GM19395 (cell line): ENCODE results near the gene CBY3.
"Not testable (repeated sequence)": the region's sequence is repeated elsewhere in the genome, so short reads cannot be mapped to it uniquely, and the experiment has no call there.

ENCODE experiments used
- ATAC-seq: cut with Tn5 transposase; IDR thresholded peaks from one replicate; pipeline ENCODE4 v1.9.1; 2021; ENCODE audit warnings: mild to moderate bottlenecking, moderate library complexity; ENCODE audit not compliant: unreplicated experiment

The CBY3 gene

DNA sequence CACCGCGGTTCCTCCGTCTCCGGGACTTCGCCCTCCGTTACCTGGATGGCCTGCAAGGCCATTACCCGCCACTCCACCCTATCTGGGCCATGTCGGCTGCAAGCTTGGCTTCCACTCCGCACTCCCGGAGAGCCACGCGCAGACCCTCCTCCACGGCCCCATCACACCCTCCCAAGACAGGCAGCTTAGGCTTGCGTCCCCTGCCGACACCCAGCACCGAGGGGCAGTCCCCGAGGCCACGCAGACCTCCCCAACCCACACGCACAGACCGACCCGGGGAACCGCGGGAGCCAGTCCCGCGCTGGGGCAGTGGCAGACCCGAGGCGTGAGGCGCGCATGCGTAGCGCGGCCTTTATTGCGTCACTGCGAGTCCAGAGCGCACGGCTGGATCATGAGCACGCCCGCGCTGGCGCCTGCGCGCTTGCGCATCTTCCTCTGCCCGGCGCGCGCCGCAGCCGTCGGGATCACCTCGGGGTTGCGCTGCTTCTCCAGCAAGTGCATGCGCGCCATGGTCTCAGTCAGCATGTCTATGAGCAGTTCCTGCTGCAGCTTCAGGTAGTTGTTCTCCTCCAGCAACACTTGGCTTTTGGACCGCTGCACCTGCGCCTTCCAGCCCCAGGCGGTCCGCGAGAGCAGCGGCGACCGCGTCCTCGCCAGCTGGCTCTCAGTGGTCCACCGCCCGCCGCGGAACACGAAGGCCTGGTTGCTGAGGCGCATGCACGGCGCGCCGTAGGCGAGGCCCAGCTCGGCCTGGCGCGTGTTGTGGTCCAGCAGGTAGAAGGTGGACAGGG is 2.4 kb downstream of the CBY3 start:
- ATAC-seq: peak; percentile 92

DNA sequence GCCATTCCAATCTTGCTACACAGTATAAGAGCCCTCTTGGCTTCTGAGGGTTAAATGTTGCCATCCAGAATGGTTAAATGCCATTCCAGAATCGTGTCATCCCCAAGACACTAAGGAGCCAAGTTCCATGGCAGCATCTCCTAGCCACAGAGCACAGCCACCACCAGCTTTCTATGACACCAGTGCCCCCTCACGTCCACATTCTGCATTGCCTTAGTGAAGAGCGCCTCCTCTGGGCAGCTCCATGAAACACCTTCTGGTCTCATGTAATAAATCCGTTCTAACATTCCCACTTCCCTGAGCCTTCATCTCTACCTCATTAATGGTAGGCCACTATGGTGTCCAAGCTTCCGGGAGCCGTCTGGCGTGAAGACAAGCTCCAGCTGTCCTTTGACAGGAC is 12.4 kb downstream of the CBY3 start:
- no peak for ATAC-seq

DNA sequence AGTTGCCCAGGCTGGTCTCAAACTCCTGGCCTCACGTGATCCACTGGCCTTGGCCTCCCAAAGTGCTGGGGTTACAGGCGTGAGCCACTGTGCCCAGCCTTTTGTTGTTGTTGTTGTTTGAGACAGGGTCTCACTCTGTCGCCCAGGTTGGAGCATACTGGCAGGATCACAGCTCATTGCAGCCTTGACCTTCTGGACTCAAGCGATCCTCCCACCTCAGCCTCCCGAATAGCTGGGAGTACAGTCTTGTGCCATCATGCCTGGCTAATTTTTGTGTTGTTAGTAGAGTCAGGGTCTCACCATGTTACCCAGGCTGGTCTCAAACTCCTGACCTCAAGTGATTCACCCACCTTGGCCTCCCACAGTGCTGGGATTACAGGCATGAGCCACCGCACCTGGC is 19.2 kb downstream of the CBY3 start:
- ATAC-seq: not testable (repeated sequence)

DNA sequence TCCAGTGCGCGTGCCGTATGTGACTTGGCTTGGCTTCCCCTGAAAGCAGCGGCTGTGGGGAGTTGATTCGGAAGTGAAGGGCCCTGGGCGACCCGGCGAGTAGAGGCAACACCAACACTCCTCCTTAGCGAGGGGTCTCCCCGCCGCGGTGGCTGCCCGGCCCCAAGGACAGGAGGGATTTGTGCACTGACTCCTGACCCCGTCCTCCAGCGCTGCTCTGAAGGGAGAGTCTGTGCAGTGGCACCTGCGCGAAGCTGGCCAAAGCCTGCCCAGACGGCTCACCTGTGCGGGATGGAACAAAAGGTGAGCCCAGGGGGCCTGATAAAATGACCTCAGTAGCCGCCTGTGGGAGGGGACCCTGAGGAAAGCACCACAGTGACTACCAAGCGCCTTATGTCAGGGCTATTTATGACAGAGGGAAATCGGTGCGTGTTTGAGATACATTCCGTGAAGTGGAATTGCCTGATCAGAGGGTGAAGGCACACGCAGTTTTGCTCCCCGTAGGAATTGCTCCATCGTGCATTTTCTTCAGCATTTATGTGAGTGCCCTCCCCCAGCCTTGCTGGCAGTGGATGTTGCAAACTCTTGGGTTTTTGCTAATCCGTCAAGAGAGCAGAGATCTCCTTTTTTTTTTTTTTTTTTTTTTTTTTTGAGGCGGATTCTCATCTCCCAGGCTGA is 22.5 kb downstream of the CBY3 start:
- peak; percentile 74 for ATAC-seq

DNA sequence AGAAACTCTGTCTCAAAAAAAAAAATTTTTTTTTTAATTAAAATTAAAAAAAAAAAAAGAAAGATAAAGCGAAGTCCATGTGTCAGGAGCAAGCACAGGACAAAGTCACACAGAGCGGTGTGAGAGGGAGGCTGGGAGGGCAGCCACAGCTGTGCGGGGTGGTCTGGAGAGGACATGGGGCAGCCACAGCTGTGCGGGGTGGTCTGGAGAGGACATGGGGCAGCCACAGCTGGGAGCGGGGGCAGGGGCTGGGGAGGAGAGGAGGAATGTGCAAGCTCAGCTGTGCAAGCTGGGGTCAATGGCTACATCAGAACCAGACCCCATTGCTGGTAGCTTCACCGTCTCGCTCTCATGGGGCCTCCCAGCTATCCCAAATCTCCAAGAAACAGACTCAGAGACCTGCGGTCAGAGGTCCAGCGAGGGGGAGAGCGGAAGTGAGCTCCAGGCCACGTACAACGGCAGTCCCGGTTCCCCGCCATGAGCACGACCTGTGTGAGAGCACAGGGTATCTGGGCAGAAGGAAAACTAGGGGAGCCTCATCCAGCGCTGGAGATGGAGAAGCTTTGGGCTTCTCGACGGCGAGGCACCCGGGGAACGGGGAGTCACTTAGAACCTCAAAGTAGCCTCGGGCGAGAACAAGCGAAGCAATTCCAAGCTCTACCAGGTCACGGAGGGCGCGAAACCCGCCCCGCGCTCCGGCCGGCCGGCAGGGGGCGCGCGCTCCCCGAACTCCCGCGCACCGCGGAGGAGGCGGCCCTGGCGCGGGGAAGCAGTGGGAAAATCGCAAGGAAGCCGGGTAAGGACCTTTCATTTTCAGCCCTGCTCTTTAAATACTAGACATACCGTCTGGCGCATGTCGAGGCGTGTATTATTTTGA is 23.3 kb downstream of the CBY3 start:
- peak; percentile 92 for ATAC-seq

DNA sequence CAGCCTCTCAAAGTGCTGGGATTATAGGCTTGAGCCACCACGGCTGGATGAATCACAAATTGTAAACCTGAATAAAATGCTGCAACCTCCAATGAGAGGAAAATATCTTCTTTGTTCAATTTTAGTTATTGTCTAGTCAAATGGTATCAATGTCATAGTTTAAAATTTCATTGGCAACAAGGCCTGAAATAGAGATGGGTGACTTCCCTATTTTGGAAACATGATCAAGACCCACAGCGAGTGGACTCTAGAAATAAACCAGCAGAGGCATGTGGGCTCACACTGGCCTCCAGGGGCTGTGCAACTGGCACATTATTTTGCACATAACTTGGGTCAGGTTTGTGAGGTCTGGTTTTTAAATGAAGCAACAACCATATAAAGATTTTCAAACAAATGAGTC is 27.7 kb downstream of the CBY3 start:
- not testable (repeated sequence) for ATAC-seq

DNA sequence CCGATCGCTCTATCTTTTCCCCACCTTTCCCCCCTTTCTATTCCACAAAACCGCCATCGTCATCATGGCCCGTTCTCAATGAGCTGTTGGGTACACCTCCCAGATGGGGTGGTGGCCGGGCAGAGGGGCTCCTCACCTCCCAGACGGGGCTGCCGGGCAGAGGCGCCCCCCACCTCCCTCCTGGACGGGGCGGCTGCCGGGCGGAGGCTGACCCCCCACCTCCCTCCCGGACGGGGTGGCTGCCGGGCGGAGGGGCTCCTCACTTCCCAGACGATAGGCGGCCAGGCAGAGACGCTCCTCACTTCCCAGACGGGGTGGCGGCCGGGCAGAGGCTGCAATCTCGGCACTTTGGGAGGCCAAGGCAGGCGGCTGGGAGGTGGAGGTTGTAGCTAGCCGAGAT is 30.6 kb downstream of the CBY3 start:
- not testable (repeated sequence) for ATAC-seq

- ATAC-seq: not testable (repeated sequence)
Measured at GRCh38 chr5:179649166-179649703, 31.6 kb downstream of the CBY3 start.

DNA sequence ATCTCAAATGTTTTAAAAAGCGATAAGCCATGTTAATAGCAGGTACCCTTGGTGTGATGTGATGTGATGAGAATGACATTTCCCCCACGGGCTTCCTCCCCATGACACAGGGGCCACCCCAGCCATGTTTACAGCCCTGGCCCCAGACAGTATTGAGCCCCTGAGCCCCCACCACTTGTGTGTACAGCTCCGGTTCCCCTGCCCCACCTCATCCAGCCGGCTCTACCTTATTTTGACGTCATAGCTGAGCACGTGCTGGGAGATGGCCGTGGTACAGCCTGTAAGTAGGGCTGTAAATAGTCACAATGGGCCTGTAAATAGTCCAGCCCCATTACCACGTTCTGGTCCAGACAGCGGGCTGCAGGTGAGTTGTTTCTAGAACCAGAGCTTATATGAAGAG is 32.4 kb downstream of the CBY3 start:
- no peak for ATAC-seq

DNA sequence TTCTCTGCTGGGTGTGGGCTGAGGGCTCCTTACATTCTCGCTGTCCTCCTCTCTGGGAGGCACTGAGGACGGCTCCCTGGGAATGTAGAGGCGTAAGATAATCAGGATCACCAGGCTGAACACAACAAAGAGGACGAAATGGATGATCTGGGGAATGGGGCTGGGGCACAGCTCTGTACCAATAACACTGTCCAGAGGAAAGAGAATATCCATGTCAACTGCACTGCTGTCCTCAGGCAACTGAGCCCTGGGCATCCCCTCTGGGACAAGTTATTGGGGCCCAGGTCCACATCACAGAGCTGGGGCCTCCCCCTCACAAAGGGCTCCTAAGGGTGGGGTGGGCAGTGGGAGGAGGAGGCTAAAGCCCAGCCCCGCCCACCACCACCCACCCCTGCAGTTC is 36.1 kb downstream of the CBY3 start:
- ATAC-seq: not testable (repeated sequence)

GRCh38 chr5:179643141-179643920 is 37.5 kb downstream of the CBY3 start:
- not testable (repeated sequence) for ATAC-seq

GRCh38 chr5:179642626-179643025 is 38.2 kb downstream of the CBY3 start:
- not testable (repeated sequence) for ATAC-seq

- ATAC-seq: not testable (repeated sequence)
Measured at GRCh38 chr5:179641745-179642144, 39.1 kb downstream of the CBY3 start.

DNA sequence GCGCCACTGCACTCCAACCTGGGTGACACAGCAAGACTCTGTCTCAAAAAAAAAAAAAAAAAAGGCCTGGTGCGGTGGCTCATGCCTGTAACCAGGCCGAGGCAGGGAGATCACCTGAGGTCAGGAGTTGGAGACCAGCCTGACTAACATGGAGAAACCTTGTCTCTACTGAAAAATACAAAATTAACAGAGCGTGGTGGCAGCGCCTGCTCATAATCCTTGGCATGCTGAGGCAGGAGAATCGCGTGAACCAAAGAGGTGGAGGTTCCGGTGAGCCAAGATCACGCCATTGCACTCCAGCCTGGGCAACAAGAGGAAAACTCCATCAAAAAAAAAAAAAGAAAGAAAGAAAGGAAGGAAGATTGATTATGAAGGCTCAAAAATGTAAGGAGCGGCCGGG is 41.5 kb downstream of the CBY3 start:
- ATAC-seq: not testable (repeated sequence)

DNA sequence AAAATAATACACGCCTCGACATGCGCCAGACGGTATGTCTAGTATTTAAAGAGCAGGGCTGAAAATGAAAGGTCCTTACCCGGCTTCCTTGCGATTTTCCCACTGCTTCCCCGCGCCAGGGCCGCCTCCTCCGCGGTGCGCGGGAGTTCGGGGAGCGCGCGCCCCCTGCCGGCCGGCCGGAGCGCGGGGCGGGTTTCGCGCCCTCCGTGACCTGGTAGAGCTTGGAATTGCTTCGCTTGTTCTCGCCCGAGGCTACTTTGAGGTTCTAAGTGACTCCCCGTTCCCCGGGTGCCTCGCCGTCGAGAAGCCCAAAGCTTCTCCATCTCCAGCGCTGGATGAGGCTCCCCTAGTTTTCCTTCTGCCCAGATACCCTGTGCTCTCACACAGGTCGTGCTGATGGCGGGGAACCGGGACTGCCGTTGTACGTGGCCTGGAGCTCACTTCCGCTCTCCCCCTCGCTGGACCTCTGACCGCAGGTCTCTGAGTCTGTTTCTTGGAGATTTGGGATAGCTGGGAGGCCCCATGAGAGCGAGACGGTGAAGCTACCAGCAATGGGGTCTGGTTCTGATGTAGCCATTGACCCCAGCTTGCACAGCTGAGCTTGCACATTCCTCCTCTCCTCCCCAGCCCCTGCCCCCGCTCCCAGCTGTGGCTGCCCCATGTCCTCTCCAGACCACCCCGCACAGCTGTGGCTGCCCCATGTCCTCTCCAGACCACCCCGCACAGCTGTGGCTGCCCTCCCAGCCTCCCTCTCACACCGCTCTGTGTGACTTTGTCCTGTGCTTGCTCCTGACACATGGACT is 46.3 kb downstream of the CBY3 start:
- ATAC-seq: peak; percentile 94

DNA sequence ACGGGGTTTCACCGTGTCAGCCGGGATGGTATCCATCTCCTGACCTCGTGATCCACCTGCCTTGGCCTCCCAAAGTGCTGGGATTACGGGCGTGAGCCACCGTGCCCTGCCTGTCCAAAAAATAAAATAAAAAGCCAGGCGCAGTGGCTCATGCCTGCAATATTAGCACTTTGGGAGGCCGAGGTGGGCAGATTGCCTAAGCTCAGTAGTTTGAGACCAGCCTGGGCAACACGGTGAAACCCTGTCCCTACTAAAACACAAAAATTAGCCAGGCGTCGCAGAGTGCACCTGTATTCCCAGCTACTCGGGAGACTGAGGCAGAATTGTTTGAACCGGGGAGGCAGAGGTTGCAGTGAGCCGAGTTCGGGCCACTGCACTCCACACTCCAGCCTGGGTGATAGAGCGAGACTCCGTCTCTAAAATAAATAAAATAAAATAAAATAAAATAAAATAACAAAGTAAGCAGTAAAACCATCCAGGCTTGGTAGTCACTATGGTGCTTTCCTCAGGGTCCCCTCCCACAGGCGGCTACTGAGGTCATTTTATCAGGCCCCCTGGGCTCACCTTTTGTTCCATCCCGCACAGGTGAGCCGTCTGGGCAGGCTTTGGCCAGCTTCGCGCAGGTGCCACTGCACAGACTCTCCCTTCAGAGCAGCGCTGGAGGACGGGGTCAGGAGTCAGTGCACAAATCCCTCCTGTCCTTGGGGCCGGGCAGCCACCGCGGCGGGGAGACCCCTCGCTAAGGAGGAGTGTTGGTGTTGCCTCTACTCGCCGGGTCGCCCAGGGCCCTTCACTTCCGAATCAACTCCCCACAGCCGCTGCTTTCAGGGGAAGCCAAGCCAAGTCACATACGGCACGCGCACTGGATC is 47.1 kb downstream of the CBY3 start:
- peak; percentile 65 for ATAC-seq
